GM18907 (cell line): ENCODE measurements around the gene LRRC49.

ENCODE experiments used
- ATAC-seq: cut with Tn5 transposase; IDR thresholded peaks from one replicate; pipeline ENCODE4 v1.9.1; 2021; ENCODE audit warnings: mild to moderate bottlenecking, moderate library complexity; ENCODE audit not compliant: unreplicated experiment

LRRC49 gene

DNA sequence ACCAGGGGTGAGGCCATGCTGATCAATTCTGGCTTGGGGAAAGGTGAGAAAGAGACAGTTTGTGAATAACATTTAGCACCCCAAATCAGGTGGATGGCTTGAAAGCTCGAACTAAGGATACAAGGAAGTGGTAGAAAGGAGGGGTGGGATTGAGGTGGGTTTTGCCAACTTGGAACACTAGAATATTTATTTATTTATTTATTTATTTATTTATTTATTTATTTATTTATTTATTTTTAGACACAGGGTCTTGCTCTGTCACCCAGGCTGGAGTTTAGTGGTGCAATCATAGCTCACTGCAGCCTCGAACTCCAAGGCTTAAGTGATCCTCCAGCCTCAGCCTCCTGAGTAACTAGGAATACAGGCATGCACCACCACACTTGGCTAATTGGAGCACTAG lies 191.6 kb downstream of the LRRC49 start:
- ATAC-seq = no peak

DNA sequence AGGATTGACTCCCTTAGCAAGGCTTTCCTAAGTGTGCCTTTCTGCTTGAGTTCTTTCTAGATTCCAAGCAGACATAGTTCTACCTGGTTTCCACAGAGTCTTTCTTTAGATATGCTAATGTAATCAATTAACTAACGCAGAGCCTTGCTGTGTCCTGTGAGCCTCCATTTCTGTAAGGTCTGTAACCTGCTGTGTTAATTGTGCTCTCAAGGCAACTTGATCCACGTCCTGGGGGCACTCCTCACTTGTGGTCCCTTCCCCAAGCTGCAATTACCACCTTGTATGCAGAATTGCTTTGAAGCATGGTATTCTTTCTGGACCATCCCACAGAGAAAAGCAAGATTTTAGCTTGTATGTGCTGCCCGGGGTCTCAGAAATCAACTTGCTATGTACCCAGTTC lies 193.2 kb downstream of the LRRC49 start:
- ATAC-seq = no peak

DNA sequence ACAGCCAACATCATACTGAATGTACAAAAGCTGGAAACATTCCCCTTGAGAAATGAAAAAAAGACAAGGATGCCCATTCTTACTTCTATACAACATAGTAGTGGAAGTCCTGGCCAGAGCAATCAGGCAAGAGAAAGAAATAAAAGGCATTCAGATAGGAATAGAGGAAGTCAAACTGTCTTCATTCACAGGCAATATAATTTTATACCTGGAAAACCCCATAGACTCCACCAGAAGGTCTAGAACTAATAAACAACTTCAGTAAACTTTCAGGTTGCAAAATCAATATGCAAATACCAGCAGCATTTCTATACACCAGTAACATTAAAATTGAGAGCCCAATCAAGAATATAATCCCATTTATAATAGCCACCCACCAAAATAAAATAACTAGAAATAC lies 195.5 kb downstream of the LRRC49 start:
- no peak for ATAC-seq

DNA sequence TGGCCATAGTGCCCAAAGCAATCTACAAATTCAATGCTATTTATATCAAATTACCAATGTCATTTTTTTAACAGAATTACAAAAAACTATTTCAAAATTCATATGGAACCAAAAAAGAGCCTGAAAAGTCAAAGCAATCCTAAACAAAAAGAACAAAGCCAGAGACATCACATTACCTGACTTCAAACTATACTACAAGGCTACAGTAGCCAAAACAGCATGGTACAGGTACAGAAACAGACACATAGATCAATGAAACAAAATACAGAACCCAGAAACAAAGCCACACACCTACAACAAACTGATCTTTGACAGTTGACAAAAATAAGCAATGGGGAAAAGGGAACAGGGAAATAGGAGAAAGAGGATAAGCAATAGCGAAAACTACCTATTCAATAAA lies 196.1 kb downstream of the LRRC49 start:
- ATAC-seq = no peak

DNA sequence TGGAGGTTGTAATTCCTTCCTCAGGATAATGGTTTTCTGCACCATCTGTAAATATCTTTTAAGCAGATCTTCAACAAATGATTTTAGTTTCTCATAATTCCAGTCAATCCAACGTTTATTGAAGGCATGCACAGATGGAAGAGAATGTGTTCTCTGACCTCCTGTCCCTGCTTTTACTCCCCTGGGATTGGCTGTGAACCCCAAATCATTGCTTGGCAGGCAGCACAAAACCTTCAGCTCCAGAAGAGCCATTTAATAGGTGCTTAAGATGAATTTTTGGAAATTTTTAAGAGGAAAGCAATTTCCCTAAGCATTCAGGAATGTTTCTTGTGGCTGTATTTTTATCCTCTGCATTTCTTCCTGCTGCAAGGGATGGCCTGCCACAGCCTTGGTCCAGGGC lies 197.2 kb downstream of the LRRC49 start:
- no peak for ATAC-seq

DNA sequence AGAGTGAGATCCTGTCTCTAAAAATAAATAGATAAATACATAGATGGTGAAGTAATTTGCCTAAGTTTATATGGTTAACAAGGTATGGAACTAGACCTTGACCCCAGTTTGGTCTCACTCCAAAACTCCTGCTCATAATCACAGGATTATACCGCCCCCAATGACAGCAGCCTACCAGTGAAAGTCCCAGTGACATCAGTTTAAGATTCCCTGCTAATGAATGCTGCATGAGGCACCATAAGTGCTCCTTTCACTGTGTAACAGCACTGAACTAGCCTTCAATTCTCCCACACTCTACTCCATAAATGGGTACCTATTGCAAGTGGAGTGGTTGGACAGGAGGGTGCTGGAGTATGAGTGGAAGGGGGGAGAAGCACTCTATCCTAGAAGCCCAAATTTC lies 199.0 kb downstream of the LRRC49 start:
- no peak for ATAC-seq

DNA sequence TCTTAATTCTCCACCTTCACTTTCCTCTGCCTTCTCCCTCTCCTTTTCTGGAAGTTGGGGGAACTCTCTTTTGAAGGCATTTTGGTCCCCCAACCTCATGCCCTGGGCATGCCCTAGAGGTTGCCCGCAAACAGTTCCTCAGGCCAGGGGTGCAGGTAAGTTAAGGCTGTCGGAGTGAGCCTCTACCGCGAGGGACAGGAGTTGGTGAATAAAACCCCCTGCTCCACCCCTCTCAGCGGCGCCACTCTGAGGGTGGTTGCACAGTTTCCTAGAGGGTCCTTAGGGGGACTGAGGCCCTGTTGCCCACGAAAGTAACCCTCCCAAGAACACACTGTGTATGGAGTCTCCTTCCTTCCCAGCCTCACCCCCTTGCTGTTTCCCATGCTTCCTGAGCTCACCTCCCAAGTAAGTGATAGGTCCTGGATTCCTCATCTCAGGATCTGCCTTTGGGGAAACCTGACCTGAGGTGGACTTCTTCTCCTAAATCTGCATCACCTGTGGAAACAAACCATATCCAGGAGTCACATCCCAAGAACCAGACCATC lies 199.5 kb downstream of the LRRC49 start:
- no peak for ATAC-seq

DNA sequence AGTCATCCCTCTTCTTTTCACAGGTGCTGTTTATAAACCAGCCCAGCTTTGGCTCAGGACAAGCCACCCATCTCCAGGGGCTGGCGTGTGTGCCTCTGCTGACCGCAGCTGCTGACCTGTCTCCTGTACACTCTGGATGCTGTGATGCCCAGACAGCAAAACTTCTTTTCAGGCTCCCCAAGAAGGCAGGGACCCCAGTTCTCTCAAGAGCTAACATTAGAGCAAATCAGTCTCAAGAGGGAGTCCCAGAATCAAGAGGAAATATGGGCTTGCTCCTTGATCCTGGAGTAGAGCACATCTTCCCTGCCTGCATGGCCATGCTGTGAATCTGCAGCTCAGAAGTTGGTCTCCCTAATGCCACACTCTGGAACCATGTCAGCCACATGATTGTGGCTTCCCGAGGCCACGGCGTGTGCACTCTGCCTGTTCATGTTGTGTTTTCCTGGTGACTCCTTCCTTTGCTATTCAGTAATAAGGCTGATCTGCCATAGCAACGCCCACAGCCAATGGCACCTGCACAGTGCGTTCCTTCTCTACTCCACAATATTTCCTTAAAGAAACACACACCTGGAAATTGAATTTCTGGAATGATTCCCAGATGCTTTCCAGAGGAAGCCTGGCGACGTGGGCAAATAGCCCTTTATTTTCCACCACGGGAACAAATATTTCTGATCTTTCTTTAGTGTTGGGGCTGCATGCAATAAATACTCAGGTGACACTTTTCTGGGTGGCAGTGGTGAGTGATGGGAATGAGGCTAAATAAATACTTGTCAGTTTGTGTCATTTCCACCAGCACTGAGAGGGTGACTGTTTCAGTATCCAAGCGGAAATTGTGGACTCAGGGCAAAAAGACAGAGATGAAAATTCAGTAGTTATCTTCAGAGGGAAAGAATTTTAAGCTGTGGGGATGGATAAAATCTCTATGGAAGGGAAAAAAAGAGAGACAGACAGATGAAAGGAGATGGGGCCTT lies 200.7 kb downstream of the LRRC49 start:
- ATAC-seq = no peak

DNA sequence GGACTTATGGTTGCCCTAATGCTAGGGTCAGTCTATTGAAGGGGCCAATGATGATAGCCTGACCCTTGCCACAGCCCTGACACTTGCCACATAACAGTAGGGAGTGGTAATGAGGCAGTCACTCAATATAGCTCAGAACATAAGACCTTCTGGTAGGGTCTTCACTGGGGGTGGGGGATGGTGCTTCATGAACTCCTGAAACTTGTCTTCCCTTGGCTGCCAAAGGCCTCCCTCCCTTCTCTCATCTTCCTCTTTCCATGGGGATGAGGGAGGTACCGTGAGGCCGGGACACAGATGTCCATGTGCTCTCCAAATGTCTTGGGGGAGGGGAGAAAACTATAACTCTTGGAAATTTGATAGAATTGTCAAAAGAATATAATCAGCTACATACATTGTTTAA lies 201.5 kb downstream of the LRRC49 start:
- ATAC-seq = no peak

DNA sequence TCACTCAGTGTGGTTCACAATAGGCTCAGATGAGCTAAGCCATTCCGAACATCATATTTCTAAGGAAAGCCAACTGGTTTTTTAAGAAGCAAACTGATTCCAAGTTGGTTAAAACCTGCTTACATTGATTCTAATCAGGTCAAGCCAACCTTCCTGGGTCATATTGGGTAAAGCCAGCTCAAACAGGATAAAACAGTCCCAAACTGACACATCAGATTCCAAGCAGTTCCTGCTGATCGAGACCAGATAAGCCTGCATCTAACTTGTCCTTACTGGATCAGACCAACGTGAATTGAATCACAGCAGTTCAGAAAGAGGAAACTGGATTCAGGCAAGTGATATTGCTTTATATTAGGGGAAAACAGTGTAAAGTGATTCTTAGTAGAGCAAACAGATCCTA lies 204.1 kb downstream of the LRRC49 start:
- ATAC-seq = no peak

DNA sequence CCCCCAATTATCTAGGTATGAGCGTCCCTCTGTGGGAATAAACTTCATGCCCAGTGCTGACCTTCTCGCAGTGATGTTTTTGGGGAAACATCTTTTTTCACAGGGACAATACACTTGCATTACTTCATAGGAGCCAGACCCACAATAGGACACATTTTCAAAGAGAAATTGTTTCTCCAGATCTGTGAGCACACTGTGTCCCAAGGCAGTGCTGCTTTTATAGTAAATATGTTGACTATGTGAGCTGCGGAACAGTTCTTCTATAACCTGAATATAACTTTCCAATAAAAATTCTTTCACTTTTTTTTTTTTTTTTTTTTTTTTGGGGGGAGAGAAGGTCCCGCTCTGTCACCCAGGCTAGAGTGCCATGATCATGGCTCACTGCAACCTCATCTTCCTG lies 205.3 kb downstream of the LRRC49 start:
- no peak for ATAC-seq

DNA sequence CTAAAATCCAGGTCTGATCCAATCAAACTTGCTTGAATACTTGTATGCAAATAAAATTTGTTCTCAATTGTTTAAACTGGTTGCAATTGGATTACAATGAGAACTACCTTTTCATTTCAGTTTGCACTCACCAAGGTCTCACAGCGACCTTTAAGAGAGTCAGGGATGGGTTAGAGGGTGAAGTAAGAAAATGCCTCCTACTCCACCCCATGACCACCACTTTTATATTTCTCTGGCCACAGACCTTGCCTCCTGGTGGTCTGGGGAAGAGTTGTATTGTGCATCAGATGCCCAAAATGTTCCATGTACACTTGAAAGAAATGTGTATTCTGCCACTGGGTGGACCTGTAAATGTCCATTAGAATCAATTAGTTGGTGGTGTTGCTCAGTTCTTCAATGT lies 206.3 kb downstream of the LRRC49 start:
- no peak for ATAC-seq
